ENCODE measurements around the gene SLC29A3. TPM values are rescaled to one million over a fixed set of nuclear protein-coding genes. Genes with fewer than 3 reads are reported as not detected.

SLC29A3 gene
- polyA plus RNA-seq, 1 donor (not counting 4 experiments of a cell fraction or from before 2014, with no cell fraction given) = 0.52 TPM

- FAIRE-seq = peak; percentile 60
- Histone ChIP-seq H3K4me1 (ENCODE audit: control insufficient read depth, extremely low read depth, insufficient read depth, low read length) (no peaks in the 10 kb centered on the region), H3K27ac (ENCODE audit: control insufficient read depth, insufficient read depth, low read length) (no peak overlapping the region), H4K20me1 (ENCODE audit: control insufficient read depth, extremely low read depth, insufficient read depth, low read length) (peaks cover 5% of the 10 kb centered on the region), H3K4me2 (ENCODE audit: control insufficient read depth, extremely low read depth, insufficient read depth, low read depth, low read length) (no peak overlapping the region), H3K27me3 (ENCODE audit: control insufficient read depth, extremely low read depth, insufficient read depth, low read length) (no peaks in the 10 kb centered on the region), H3K79me2 (ENCODE audit: control insufficient read depth, insufficient read depth, low read length) (no peaks in the 10 kb centered on the region), H3K9ac (ENCODE audit: control insufficient read depth, extremely low read depth, insufficient read depth, low read length) (no peak overlapping the region), H3K36me3 (ENCODE audit: control insufficient read depth in 2 of 2, extremely low read depth in 1 of 2, insufficient read depth in 2 of 2, low read length in 2 of 2) (peaks cover 0 to 2% of the 10 kb centered on the region in 2 experiments), H3K9me3 (ENCODE audit: control insufficient read depth, low read depth, low read length) (no peaks in the 10 kb centered on the region), H3K9me1 (ENCODE audit: control insufficient read depth, extremely low read depth, insufficient read depth, low read length) (no peaks in the 10 kb centered on the region), H2AFZ (ENCODE audit: control insufficient read depth, low read length) (no peak overlapping the region), H3K4me3 (ENCODE audit: control insufficient read depth in 2 of 3, extremely low read depth in 1 of 3, insufficient read depth in 2 of 3, low read depth in 1 of 3, low read length in 3 of 3) (no peak overlapping the region)
- no peak for TF ChIP-seq EZH2 (IDR thresholded peaks at IDR 0.05; ENCODE audit: low read length)
- TF ChIP-seq, protein P1, sequence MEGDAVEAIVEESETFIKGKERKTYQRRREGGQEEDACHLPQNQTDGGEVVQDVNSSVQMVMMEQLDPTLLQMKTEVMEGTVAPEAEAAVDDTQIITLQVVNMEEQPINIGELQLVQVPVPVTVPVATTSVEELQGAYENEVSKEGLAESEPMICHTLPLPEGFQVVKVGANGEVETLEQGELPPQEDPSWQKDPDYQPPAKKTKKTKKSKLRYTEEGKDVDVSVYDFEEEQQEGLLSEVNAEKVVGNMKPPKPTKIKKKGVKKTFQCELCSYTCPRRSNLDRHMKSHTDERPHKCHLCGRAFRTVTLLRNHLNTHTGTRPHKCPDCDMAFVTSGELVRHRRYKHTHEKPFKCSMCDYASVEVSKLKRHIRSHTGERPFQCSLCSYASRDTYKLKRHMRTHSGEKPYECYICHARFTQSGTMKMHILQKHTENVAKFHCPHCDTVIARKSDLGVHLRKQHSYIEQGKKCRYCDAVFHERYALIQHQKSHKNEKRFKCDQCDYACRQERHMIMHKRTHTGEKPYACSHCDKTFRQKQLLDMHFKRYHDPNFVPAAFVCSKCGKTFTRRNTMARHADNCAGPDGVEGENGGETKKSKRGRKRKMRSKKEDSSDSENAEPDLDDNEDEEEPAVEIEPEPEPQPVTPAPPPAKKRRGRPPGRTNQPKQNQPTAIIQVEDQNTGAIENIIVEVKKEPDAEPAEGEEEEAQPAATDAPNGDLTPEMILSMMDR (optimal IDR thresholded peaks at IDR 0.05 in 1 of 3, IDR thresholded peaks at IDR 0.05 in 1 of 3, conservative IDR thresholded peaks at IDR 0.05 in 1 of 3; ENCODE audit: extremely low read depth in 1 of 3, insufficient read depth in 2 of 3, low read length in 3 of 3) = peak; percentile 73 to 87 (median 81)
- dilution Hi-C loops (cut with MboI; ENCODE audit: extremely low pct_ligation_motif_present, low sequenced_read_pairs) = no loop called here
- no peak for DNase-seq (ENCODE audit: low read depth, low spot score)
Measured at GRCh38 chr10:71285180-71285545, 33.9 kb upstream of the SLC29A3 start.

- H2AFZ ChIP-seq (ENCODE audit: control insufficient read depth, low read length) = no peak overlapping the region
- H4K20me1 ChIP-seq (ENCODE audit: control insufficient read depth, extremely low read depth, insufficient read depth, low read length) = peaks cover 5% of the 10 kb centered on the region
- H3K36me3 ChIP-seq (ENCODE audit: control insufficient read depth in 2 of 2, extremely low read depth in 1 of 2, insufficient read depth in 2 of 2, low read length in 2 of 2) = peaks cover 0 to 2% of the 10 kb centered on the region in 2 experiments
- H3K4me2 ChIP-seq (ENCODE audit: control insufficient read depth, extremely low read depth, insufficient read depth, low read depth, low read length) = no peak overlapping the region
- FAIRE-seq (no peak), DNase-seq (ENCODE audit: low read depth, low spot score) (no peak)
- no peaks in the 10 kb centered on the region for H3K27me3 ChIP-seq (ENCODE audit: control insufficient read depth, extremely low read depth, insufficient read depth, low read length)
- no peaks in the 10 kb centered on the region for H3K9me1 ChIP-seq (ENCODE audit: control insufficient read depth, extremely low read depth, insufficient read depth, low read length)
- H3K79me2 ChIP-seq (ENCODE audit: control insufficient read depth, insufficient read depth, low read length) = no peaks in the 10 kb centered on the region
- H3K4me3 ChIP-seq (ENCODE audit: control insufficient read depth in 2 of 3, extremely low read depth in 1 of 3, insufficient read depth in 2 of 3, low read depth in 1 of 3, low read length in 3 of 3) = no peak overlapping the region
- H3K9me3 ChIP-seq (ENCODE audit: control insufficient read depth, low read depth, low read length) = no peaks in the 10 kb centered on the region
- TF ChIP-seq, protein P1 (optimal IDR thresholded peaks at IDR 0.05 in 1 of 3, IDR thresholded peaks at IDR 0.05 in 1 of 3, conservative IDR thresholded peaks at IDR 0.05 in 1 of 3; ENCODE audit: extremely low read depth in 1 of 3, insufficient read depth in 2 of 3, low read length in 3 of 3) = no peak
- no peak for TF ChIP-seq EZH2 (IDR thresholded peaks at IDR 0.05; ENCODE audit: low read length)
- no peak overlapping the region for H3K9ac ChIP-seq (ENCODE audit: control insufficient read depth, extremely low read depth, insufficient read depth, low read length)
- H3K4me1 ChIP-seq (ENCODE audit: control insufficient read depth, extremely low read depth, insufficient read depth, low read length) = no peaks in the 10 kb centered on the region
- dilution Hi-C loops (cut with MboI; ENCODE audit: extremely low pct_ligation_motif_present, low sequenced_read_pairs) = no loop called here
- H3K27ac ChIP-seq (ENCODE audit: control insufficient read depth, insufficient read depth, low read length) = no peak overlapping the region
Measured at GRCh38 chr10:71285986-71286385, 33.1 kb upstream of the SLC29A3 start.
